ENCODE measurements around the gene LDLR.
"Not testable (repeated sequence)": the region's sequence is repeated elsewhere in the genome, so short reads cannot be mapped to it uniquely, and the experiment has no call there.

LDLR gene

GRCh38 chr19:11073568-11073967 is 15.7 kb upstream of the LDLR start:
- DNase-seq: no peak

- not testable (repeated sequence) for DNase-seq
These were observed 12.5 kb upstream of the LDLR start for GRCh38 chr19:11076792-11077191.

GRCh38 chr19:11078893-11079292 is 10.4 kb upstream of the LDLR start:
- no peak for DNase-seq

GRCh38 chr19:11079999-11080398 is 9.3 kb upstream of the LDLR start:
- DNase-seq: no peak

- DNase-seq: no peak
These were observed 1.3 kb upstream of the LDLR start for GRCh38 chr19:11087870-11088505.

- no peak for DNase-seq
These were observed 583 bp upstream of the LDLR start for GRCh38 chr19:11088506-11089253.

- DNase-seq: not testable (repeated sequence)
These were observed 676 bp downstream of the LDLR start for GRCh38 chr19:11090014-11090263.

- DNase-seq: peak; percentile 85
These were observed 1.2 kb downstream of the LDLR start for GRCh38 chr19:11090264-11090996.

GRCh38 chr19:11090997-11091702 is 1.9 kb downstream of the LDLR start:
- no peak for DNase-seq

- peak; percentile 56 for DNase-seq
These were observed 2.5 kb downstream of the LDLR start for GRCh38 chr19:11091703-11092153.

GRCh38 chr19:11092181-11092538 is 2.9 kb downstream of the LDLR start:
- DNase-seq: peak; percentile 32

- no peak for DNase-seq
These were observed 4.5 kb downstream of the LDLR start for GRCh38 chr19:11093689-11094238.

GRCh38 chr19:11094520-11094894 is 5.2 kb downstream of the LDLR start:
- no peak for DNase-seq

GRCh38 chr19:11096210-11096841 is 7.1 kb downstream of the LDLR start:
- DNase-seq: no peak

GRCh38 chr19:11097367-11097766 is 8.1 kb downstream of the LDLR start:
- not testable (repeated sequence) for DNase-seq

GRCh38 chr19:11098327-11098726 is 9.1 kb downstream of the LDLR start:
- no peak for DNase-seq

GRCh38 chr19:11098861-11099260 is 9.6 kb downstream of the LDLR start:
- DNase-seq: no peak

- DNase-seq: no peak
These were observed 10.8 kb downstream of the LDLR start for GRCh38 chr19:11100049-11100448.

GRCh38 chr19:11101057-11101456 is 11.8 kb downstream of the LDLR start:
- DNase-seq: no peak

GRCh38 chr19:11102944-11103343 is 13.7 kb downstream of the LDLR start:
- DNase-seq: no peak

- DNase-seq: not testable (repeated sequence)
These were observed 14.4 kb downstream of the LDLR start for GRCh38 chr19:11103667-11104066.

GRCh38 chr19:11105014-11105636 is 15.9 kb downstream of the LDLR start:
- DNase-seq: no peak

All from T1000 (cell line).